Activated CD4-positive, alpha-beta T cell treated with anti-CD3 and anti-CD28 coated beads, Interleukin-10, Interleukin-2, amounts not matched to agents 100 ng/mL and 50 ng/mL, durations not matched to agents 16 hours and 8 hours (primary cell): ENCODE results near the gene GNG2.

Experiments
- DNase-seq: peaks from one replicate; pipeline ENCODE4 v3.0.0-alpha.2; 2020

Gene GNG2

GRCh38 chr14:51999084-51999483 lies 138.7 kb downstream of the GNG2 start:
- no peak for DNase-seq

- DNase-seq = no peak
Measured at GRCh38 chr14:52000019-52000582, 139.7 kb downstream of the GNG2 start.

GRCh38 chr14:52000696-52001095 lies 140.3 kb downstream of the GNG2 start:
- DNase-seq = no peak

GRCh38 chr14:52002542-52002941 lies 142.1 kb downstream of the GNG2 start:
- no peak for DNase-seq

DNA sequence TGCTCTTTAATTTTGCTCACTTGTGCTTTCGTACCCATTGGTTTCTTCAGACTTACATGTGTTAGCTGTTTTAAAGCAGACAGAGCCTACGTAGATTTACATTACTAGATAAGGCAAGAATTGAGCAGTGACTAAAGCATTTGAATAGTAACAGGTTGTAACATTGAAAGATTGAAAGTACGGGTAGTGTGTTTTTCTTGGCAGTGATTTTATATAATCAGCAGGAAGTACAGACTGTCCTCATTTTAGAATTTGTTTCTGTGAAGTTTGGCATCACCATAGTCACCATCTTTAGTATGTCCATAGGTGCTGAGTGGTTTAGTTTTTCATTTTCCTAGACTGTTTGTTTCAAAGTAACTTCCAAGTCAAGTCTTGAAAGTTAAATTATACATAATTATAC lies 142.9 kb downstream of the GNG2 start:
- no peak for DNase-seq

DNA sequence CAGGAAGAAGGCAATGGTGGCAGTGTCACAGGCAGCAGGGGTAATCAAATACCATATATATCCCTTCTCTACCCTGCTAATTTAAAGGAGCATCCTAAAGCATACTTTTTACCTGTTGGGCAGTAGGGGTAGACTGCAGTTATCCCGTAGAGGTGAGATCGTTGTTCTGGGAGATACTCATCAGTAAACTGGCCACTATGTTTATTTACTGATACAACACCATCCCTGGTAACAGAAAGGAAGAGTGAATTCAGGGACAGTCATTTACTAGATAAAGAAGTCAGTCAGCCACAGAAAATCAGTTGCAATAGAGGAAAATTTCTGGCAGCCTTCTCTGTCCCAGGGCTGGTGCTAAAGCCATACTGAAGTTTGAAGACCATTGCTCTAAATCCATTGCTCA lies 145.2 kb downstream of the GNG2 start:
- no peak for DNase-seq

GRCh38 chr14:52006361-52006760 lies 145.9 kb downstream of the GNG2 start:
- no peak for DNase-seq

GRCh38 chr14:52007211-52007610 lies 146.8 kb downstream of the GNG2 start:
- DNase-seq = no peak

- no peak for DNase-seq
Measured at GRCh38 chr14:52007637-52008036, 147.2 kb downstream of the GNG2 start.

DNA sequence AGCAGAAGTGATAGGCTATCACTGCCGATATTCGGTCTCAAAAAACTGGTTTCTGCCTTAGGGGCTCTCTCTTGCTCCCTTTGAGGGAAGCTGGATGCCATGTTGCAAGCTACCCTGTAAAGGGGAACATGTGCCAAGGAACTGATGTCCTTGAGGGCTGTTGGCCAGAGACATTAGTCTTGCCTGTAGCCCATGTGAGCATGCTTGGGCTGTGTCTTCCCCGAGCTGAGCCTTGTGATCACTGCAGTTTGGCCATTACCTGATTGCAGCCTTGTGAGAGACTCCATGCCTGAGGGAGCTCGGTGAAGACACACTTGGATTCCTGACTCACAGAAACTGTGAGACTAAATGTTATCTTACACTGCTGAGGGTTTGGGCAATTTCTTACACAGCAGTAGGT lies 147.7 kb downstream of the GNG2 start:
- no peak for DNase-seq

DNA sequence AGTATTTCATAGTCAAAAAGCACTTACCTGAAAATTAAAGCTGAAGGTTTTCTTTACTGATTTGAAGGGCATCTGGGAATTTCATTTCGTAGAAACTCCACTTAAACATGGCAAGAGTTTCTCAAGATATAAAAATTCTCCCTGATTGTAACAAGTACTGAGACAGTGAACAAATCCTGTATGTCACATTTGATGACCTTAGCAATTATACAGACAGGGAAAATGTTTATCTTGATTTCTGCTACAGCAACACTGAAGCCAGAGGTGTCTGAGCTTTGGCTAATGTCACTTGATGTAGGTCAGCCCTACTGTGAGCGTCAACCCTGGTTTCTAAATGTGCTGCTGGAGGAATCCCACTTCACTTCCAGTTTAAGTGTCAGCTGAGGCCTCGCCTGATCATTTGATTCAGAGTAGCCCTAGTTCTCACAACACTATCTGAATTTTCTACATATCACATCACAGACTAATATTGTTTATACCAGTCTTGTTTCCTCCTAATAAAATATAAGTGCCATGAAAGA lies 149.8 kb downstream of the GNG2 start:
- DNase-seq = no peak

GRCh38 chr14:52011523-52011922 lies 151.1 kb downstream of the GNG2 start:
- DNase-seq = no peak

- DNase-seq = no peak
Measured at GRCh38 chr14:52012635-52013034, 152.2 kb downstream of the GNG2 start.

- peak; percentile 20 for DNase-seq
Measured at GRCh38 chr14:52013984-52014600, 153.7 kb downstream of the GNG2 start.

DNA sequence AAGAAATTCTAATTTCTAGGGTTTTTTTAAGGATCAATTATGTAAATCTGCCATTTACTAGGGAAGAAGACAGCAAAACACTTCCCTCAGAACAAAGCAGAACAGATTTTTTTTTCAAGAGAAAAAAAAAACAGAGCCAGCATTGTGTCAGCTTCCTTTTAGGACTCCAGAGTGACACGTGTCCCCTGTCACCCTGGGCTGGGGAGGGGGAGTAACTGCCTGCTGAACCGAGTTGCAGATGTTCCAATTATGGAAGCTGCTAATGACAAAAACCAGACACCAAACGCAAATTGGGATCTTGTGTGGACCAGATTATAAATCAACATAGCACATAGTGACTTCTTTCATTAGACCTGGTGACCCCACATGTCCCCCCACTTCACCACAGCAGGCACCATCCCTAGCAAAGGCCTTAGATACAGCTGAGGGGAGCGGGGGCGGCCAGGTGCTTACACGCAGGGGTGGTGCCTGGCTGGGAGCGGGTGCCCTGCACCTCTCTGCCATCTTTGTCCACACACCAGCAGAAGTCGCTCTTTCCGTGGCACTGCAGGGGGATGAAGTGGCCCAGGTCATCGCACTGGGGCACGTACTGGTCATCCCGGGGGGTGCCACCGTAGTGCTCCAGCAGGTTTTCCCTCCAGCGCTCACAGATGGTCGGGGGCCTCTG lies 154.3 kb downstream of the GNG2 start:
- DNase-seq = no peak

DNA sequence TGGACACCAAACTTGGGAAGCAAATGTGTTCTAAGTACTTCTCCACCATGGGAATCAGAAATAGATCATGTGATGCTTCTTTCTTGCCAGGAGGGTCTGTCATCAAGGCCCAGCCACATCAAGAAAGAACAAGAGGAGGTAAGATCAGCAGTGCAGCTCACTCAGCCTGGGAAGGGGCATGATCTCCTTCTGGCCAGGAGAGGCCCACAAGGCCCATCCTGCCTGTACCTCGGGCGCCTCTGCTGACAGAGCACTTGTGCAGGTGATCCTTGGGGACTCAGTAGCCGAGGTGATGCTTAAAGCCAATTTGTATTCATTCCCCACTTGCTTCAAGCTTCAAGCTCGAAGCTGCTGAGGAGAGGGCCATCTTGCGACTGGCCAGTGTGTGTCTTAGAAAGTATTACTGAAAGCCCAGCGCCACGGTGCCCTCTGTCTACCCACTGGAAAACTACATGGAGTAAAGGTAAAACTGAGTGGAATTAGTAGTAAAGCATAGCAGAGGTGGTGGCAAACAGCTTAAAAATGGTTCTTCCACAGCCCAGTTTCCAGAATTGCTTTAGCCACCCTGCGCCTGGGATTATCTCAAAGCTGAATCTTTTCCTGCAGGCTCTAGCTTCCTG lies 155.1 kb downstream of the GNG2 start:
- peak; percentile 12 for DNase-seq

- no peak for DNase-seq
Measured at GRCh38 chr14:52018252-52018651, 157.8 kb downstream of the GNG2 start.

GRCh38 chr14:52018970-52019369 lies 158.6 kb downstream of the GNG2 start:
- no peak for DNase-seq
